Retinal pigment epithelial cell (primary cell): ENCODE results near the gene ACSM6.

Source experiments
- DNase-seq: peaks from one replicate; pipeline ENCODE4 v3.0.0-alpha.2; 2010; ENCODE audit warnings: low read depth
- H3K4me3 ChIP-seq: 2 replicates; pipeline ENCODE4 v1.5.1; 2011; ENCODE audit warnings: mild to moderate bottlenecking, low read length, control low read depth, moderate library complexity
- TF ChIP-seq, protein P1 (sequence below): conservative IDR thresholded peaks from 2 replicates; pipeline ENCODE4 v1.5.1; 2011; ENCODE audit warnings: low read depth, low read length, control low read depth, inconsistent platforms

Gene ACSM6

DNA sequence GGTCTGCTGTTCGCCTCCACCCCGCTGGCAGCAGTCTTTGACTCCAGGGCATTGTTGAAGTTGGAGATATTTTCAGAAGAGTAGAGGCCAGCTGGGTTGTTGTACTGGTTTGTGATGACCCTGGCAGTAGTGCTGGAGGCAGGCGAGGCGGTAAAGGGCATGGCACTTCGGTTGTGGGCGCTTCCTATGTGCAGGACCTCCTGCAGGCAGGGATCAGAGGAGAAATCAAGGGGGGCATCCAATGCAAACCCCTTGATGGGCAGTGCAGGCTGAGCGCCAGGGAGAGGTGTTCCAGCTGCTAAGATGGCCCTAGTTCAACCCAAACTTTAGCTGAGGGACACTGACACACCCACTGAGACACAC is 69.8 kb downstream of the ACSM6 start:
- no peak for DNase-seq
- TF ChIP-seq, protein P1, sequence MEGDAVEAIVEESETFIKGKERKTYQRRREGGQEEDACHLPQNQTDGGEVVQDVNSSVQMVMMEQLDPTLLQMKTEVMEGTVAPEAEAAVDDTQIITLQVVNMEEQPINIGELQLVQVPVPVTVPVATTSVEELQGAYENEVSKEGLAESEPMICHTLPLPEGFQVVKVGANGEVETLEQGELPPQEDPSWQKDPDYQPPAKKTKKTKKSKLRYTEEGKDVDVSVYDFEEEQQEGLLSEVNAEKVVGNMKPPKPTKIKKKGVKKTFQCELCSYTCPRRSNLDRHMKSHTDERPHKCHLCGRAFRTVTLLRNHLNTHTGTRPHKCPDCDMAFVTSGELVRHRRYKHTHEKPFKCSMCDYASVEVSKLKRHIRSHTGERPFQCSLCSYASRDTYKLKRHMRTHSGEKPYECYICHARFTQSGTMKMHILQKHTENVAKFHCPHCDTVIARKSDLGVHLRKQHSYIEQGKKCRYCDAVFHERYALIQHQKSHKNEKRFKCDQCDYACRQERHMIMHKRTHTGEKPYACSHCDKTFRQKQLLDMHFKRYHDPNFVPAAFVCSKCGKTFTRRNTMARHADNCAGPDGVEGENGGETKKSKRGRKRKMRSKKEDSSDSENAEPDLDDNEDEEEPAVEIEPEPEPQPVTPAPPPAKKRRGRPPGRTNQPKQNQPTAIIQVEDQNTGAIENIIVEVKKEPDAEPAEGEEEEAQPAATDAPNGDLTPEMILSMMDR = no peak
- H3K4me3 ChIP-seq = no peak overlapping the region

DNA sequence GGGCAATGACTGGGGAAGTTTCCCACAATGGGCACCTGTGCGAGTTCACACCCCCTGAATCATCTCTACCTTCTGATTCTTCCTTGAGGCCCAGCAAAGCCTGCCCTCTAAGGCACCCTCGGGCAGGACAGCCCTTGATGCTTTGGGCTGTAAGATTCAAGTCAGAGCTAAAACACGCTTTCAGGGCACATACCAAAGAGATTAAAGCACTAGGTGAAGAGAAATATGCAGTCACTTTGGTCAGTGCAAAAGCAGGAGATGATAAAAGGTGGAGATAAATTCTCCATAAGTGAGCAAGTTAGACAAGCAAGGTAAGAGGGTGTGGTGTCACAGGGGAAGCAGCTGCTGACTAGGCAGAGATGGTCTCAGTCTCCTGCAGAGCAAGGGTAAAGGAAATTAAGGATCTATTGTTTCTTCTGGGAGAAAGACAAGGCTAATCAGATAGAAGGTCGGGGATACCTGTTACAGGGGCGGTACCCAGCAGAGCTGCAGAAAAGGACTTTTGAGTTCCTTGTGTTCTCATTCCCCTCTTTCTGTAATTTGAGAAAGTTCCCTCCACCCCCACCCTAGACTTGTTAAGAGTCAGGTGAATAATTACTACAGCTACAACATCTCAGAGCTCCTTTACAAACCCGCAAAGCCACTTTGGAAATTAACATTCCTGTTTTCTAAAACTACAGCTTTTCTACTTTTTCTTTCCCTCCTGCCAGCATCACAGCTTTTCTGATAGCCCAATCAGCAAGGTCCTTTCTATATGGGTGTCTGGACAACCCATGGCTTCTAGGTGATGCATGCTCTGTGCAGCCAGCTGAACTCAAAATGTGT is 70.4 kb downstream of the ACSM6 start:
- no peak overlapping the region for H3K4me3 ChIP-seq
- TF ChIP-seq, protein P1 = no peak
- no peak for DNase-seq

DNA sequence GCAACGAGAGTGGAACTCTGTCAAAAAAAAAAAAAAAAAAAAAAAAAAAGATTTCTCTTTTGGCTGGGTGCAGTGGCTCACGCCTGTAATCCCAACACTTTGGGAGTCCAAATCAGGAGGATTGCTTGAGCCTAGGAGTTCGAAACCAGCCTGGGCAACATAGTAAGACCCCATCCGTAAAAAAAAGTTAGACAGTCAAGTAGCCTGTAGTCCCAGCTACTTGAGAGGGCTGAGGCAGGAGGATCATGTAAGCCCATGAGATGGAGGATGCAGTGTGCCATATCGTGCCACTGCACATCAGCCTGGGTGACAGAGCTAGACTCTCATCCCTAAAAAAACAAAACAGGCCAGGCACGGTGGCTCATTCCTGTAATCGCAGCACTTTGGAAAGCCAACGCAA is 71.5 kb downstream of the ACSM6 start:
- DNase-seq = no peak
- H3K4me3 ChIP-seq = no peak overlapping the region
- TF ChIP-seq, protein P1 = no peak

DNA sequence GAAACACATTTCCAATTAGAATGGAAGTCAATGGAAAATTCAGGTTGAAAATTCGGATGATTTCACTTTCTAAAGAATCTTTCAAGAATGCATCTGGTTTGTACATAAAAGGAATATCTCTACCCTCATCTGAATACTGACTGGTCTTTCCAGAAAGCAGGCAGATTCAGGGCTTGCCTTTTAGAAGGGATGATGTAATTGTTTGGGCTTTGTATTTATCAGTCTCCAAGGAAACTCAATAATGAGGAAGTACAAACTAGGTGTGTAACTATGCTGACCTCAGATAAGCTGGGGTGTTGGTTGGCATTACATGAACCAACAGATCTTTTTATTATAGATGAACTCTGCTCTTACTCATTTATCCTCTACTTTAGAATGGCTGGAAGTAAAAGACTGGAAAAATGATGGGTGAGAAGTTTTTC is 72.6 kb downstream of the ACSM6 start:
- DNase-seq = peak; percentile 89
- no peak overlapping the region for H3K4me3 ChIP-seq
- TF ChIP-seq, protein P1 = no peak

DNA sequence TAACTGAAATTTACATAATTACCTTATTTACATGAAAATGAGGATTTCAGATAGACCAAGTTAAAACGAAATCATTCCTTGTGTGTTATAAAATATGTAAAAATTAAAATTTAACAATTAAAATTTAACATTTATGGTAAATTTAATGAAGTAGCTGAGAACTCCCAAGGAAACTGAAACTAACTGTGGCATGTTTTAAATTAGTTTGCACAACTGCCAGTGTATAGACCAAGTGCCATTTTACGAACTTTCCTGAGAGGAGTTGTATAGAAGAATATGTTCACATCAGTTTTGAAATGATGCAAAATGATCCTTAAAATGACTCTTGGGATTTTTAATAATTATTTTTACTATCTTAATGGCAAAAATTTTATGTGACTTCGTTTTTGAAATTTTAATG is 73.2 kb downstream of the ACSM6 start:
- DNase-seq = no peak
- no peak overlapping the region for H3K4me3 ChIP-seq
- TF ChIP-seq, protein P1 = no peak

DNA sequence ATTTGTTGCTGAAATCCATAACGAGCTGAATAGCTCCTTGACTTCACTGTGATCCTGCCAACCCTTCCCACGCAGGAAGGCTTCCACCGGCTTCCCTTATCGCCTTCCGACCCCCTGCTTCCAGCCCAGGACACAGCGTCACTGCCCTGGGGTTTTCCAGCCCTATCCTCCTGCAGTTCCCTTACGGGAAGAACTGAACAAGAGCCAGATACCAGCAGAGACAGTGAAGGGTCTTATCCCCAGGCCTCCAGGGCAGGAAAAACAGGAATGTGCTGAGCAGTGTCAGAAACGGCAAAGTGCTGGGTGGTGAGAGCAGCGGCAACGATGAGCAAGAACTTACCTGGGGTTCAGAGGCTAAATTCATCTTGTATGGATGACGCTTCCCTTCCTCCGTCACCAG is 74.4 kb downstream of the ACSM6 start:
- no peak for DNase-seq
- H3K4me3 ChIP-seq = no peak overlapping the region
- TF ChIP-seq, protein P1 = no peak
